Measurements from ENCODE around the gene DDIAS. TPM values are rescaled to one million over a fixed set of nuclear protein-coding genes. Genes with fewer than 3 reads are reported as not detected.

DDIAS gene
- total RNA-seq, 4 donors from 2014 or later: 0.67 to 2.1 (median 1.1) TPM

GRCh38 chr11:82980292-82980691, 78.8 kb downstream of the DDIAS start:
- DNase-seq: no peak
- intact Hi-C loops (cut with DNase I; ENCODE audit: low total_unique reads): no loop called here
- in situ Hi-C loops (cut with MboI; ENCODE audit: low sequenced_read_pairs in 4 of 4): no loop called here
- Histone ChIP-seq H3K27ac (peak overlapping the region in 3 of 4 donors; percentile 3 to 51 (median 21)), H3K4me1 (peaks cover 17 to 20% of the 10 kb centered on the region in 2 donors), H3K36me3 (peaks cover 2 to 40% of the 10 kb centered on the region in 2 donors), H3K9me3 (no peaks in the 10 kb centered on the region), H3K4me3 (no peak overlapping the region), H3K27me3 (no peaks in the 10 kb centered on the region)
- TF ChIP-seq POLR2A (IDR thresholded peaks at IDR 0.05) (no peak), CTCF (IDR thresholded peaks at IDR 0.05 in 4 of 5, conservative IDR thresholded peaks at IDR 0.05 in 1 of 5) (no peak)
- ATAC-seq: no peak

GRCh38 chr11:82980947-82981346, 79.4 kb downstream of the DDIAS start:
- H3K9me3 ChIP-seq: no peaks in the 10 kb centered on the region
- no peak for DNase-seq
- TF ChIP-seq CTCF (IDR thresholded peaks at IDR 0.05 in 4 of 5, conservative IDR thresholded peaks at IDR 0.05 in 1 of 5): no peak
- TF ChIP-seq POLR2A (IDR thresholded peaks at IDR 0.05): no peak
- H3K4me1 ChIP-seq: peaks cover 17% of the 10 kb centered on the region in 2 donors
- H3K4me3 ChIP-seq: no peak overlapping the region
- H3K27me3 ChIP-seq: no peaks in the 10 kb centered on the region
- in situ Hi-C loops (cut with MboI; ENCODE audit: low sequenced_read_pairs in 4 of 4) (no loop called here), intact Hi-C loops (cut with DNase I; ENCODE audit: low total_unique reads) (no loop called here)
- peak overlapping the region in 1 of 4 donors; percentile 51 for H3K27ac ChIP-seq
- no peak for ATAC-seq
- H3K36me3 ChIP-seq: peaks cover 2 to 46% of the 10 kb centered on the region in 2 donors

- Histone ChIP-seq H3K36me3 (peaks cover 2 to 53% of the 10 kb centered on the region in 2 donors), H3K27me3 (no peaks in the 10 kb centered on the region), H3K4me1 (peaks cover 17% of the 10 kb centered on the region in 2 donors), H3K9me3 (no peaks in the 10 kb centered on the region), H3K4me3 (no peak overlapping the region), H3K27ac (no peak overlapping the region)
- TF ChIP-seq CTCF (IDR thresholded peaks at IDR 0.05 in 4 of 5, conservative IDR thresholded peaks at IDR 0.05 in 1 of 5): no peak
- no peak for TF ChIP-seq POLR2A (IDR thresholded peaks at IDR 0.05)
- in situ Hi-C loops (cut with MboI; ENCODE audit: low sequenced_read_pairs in 4 of 4): no loop called here
- no peak for ATAC-seq
- no peak for DNase-seq
- intact Hi-C loops (cut with DNase I; ENCODE audit: low total_unique reads): no loop called here
Measured at GRCh38 chr11:82981852-82982251, 80.3 kb downstream of the DDIAS start.

Other genes with a start within 250 kb of the DDIAS start
- gene FAM181B, start 167.9 kb upstream of the DDIAS start, total RNA-seq: under 1 TPM in 2 of 4 donors, not detected in 2; 0.07 to 0.11 TPM
- gene PRCP, start 1.3 kb upstream of the DDIAS start, total RNA-seq: 10 to 100 TPM in 2 of 4 donors, 1 to 10 TPM in 2; 7.1 to 17.8 (median 9.5) TPM
- gene RAB30, start 170.2 kb downstream of the DDIAS start, total RNA-seq: 10 to 100 TPM; 29.8 to 57.1 (median 33.9) TPM

Data from gastrocnemius medialis (tissue), 4 donors.